GM18502 (cell line): ENCODE measurements around the gene ESF1.
A peak's percentile ranks its signal among the peaks of the same experiment; 100 is the strongest.
"Not testable (repeated sequence)": the region's sequence is repeated elsewhere in the genome, so short reads cannot be mapped to it uniquely, and the experiment has no call there.

Experiments
- ATAC-seq: cut with Tn5 transposase; IDR thresholded peaks from one replicate; pipeline ENCODE4 v1.9.1; 2021; ENCODE audit warnings: mild to moderate bottlenecking; ENCODE audit not compliant: unreplicated experiment, poor library complexity

ESF1 gene

GRCh38 chr20:13791540-13792459 lies 7.1 kb upstream of the ESF1 start:
- ATAC-seq = no peak

- no peak for ATAC-seq
Observed at GRCh38 chr20:13790708-13791107, 6.0 kb upstream of the ESF1 start.

- peak; percentile 43 for ATAC-seq
Observed at GRCh38 chr20:13788167-13788834, 3.6 kb upstream of the ESF1 start.

GRCh38 chr20:13786143-13786828 lies 1.6 kb upstream of the ESF1 start:
- ATAC-seq = no peak

DNA sequence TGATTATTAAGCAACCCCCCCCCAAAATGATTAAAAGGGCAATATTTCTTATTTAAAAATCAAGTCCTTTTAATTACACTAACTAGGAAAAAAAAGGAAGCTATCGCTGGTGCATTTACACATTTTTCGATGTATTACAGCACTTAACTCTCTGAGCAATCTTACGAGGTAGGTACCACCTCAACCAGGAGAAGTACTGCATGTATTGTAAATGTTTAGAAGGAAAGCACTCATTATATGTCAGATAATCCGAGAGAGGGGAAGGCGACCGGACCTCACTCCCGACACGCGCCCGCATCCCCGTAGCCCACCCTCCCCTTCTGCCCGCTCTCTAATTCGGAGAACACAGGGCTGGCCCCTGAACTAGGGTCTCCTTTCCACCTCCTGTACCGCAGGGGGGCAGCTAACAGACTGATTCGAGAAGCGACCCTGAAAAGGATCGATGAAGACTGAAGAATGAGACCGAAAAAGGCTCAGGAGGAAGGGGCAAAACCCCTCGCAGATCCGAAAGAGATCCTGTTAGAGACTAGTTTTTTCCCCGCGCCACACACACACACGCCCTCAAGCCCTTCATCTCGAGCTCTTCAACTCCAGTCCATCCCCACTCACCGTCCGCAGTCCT lies 337 bp downstream of the ESF1 start:
- ATAC-seq = peak; percentile 18

- no peak for ATAC-seq
Observed at GRCh38 chr20:13783528-13783927, 1.2 kb downstream of the ESF1 start.

- peak; percentile 73 for ATAC-seq
Observed at GRCh38 chr20:13778827-13779226, 5.9 kb downstream of the ESF1 start.

GRCh38 chr20:13777171-13777601 lies 7.5 kb downstream of the ESF1 start:
- ATAC-seq = no peak

DNA sequence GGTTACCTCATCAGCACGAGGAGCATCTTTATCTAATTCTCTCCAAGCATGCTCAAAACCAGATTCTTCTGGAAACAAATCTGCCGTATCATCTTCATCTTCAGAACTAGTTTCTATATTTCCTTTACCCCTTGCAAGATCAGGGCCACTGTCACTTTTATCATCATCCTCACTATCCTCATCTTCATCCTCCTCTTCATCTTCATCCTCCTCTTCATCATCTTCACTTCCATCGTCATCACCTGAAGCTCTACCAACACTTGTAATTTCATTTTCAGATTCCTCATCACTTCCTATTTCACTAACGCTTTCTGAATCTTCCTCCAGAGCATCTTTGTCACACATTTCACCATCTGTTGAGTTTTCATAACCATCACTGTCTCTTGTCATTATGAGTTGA lies 8.9 kb downstream of the ESF1 start:
- ATAC-seq = no peak

GRCh38 chr20:13772529-13772928 lies 12.2 kb downstream of the ESF1 start:
- ATAC-seq = no peak

DNA sequence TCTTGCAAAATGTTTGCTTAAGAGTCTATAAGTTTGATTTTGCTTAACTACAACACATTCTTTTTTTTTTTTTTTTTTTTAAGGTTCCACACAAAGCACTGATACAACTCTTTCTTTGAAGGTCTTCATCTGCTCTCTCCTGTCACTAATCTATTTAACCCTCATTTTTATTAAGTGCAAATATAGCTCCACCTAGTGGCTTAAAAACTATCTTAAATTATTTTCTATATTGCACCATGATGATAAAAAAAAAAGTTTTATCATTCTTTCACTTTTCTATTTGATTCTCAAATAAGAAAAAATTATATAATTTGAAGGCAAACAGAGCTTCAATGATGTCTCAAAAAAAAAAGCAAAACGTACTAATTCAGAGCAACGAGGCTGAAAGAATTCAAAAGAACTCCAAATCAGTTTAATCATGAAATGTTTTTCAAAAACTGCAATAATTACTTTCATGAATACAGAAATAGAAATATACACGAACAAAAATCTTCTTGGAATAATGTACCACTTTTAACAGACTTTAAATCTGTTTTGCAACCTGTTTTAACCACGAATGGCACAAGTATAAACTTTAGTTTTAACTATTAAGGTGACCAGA lies 12.8 kb downstream of the ESF1 start:
- ATAC-seq = no peak

DNA sequence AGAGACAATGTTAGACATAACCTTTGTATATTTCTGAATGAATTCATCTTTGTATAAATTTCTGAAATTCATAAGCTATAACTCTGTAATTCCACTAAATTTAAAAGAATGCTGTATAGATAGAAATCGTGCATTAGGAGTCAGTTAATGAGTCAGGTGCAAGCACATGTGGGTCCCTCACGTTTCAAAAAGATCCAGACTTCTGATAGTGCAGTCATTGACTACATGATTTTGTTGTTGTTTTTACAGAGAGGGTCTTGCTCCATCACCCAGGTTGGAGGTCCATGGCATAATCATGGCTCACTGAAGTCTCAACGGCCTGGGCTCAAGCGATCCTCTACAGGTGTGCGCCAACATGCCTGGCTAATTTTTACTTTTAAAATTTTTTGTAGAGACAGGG lies 14.6 kb downstream of the ESF1 start:
- ATAC-seq = no peak

DNA sequence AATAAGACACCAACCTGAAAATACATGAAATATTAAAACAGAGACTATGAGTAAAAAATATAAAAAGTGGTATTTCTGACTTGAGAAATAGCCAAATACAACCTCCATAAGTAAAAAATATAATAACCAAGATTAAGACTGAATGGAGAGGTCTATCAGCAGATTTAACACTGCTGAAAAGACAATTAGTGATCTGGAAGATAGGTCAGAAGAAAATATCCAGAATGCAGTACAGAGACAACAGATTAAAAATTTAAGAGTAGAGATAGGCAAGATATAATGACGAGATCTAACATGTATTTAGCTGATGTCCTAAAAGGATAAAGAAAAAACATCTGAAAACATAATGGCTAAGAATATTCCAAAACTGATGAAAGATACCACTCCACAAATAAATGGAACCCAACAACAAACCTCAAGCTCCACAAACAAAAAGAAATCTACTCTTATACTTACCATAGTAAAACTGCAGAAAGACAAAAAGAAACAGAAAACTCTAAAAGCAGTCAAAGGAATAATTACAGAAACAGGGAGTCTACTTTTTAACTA lies 18.8 kb downstream of the ESF1 start:
- no peak for ATAC-seq

DNA sequence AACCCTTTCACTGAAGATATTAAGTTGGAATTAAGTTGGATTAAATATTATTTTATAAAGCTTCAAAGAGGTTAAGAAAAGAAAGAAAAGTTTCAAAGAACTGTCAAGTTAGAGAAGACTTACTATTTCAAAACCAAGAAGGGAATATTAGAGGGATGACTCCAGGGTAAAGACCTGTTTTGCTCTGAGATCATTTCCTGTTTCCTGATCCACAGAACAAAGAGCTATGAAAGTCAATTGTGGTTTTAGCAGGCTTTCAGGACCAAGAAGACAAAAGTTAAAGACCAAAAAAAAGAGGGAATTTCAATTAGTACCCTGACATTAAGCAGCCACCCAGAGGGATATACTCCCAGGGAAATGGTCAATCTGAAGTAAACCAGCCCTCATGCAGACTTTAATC lies 19.4 kb downstream of the ESF1 start:
- no peak for ATAC-seq

DNA sequence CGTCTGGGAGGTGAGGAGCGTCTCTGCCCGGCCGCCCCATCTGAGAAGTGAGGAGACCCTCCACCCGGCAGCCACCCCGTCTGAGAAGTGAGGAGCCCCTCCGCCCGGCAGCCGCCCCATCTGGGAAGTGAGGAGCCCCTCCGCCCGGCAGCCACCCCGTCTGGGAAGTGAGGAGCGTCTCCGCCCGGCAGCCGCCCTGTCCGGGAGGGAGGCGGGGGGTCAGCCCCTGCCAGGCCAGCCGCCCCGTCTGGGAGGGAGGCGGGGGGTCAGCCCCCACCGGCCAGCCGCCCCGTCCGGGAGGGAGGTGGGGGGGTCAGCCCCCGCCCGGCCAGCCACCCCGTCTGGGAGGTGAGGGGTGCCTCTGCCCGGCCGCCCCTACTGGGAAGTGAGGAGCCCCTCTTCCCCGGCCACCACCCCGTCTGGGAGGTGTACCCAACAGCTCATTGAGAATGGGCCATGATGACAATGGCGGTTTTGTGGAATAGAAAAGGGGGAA lies 24.2 kb downstream of the ESF1 start:
- ATAC-seq = not testable (repeated sequence)

- ATAC-seq = no peak
Observed at GRCh38 chr20:13758884-13759283, 25.8 kb downstream of the ESF1 start.

DNA sequence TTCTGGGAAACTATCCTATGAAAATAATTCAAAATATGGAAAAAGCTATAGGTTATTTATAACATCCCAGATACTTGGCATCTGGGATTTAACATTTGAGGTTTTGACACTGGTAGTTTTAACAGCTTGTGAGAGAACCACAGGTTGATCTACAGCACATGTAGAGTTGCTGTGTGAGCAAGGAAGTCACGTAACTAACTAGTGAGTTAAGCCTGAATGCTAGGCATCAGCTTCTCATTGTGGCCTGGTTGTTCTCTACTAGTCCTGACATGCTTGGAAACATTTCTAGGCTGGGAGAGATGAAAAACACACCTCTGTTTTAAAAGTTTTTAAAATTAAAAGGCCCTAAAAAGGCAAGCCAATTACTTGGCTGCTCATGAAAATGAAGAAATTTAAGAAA lies 28.2 kb downstream of the ESF1 start:
- no peak for ATAC-seq

DNA sequence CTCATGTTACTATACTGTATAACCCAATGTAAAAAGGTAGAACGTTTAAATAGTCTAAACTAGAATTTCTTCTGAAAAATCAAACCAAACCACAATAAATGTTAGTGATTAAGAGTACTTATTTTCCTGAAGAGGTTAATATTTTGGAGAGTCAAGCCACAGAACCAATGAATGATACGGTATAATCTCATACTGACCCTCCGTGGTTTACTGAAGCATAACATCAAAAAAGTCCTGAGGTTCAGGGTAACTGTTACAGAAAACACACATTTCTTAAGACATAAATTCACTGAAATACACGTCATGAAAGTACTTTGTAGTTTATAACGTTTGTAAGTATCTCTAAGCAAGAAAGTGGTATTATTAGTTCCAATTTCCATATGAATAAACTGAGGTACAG lies 28.9 kb downstream of the ESF1 start:
- ATAC-seq = no peak

- no peak for ATAC-seq
Observed at GRCh38 chr20:13753436-13754036, 31.2 kb downstream of the ESF1 start.
